H1 (cell line): Measurements from ENCODE around the gene KCTD19. TPM values are rescaled to one million over a fixed set of nuclear protein-coding genes. Genes with fewer than 3 reads are reported as not detected.

Experiments
- RXRA ChIP-seq: IDR thresholded peaks from 2 replicates; pipeline ENCODE4 v1.6.1; 2011; ENCODE audit warnings: low read depth, mild to moderate bottlenecking, low read length, moderate library complexity; ENCODE audit not compliant: insufficient read depth
- polyA plus RNA-seq, 7 experiments: library from polyadenylated mRNA; depleted of rRNA in 3 of 7; stranded (reverse) in 5 of 7; unstranded in 2 of 7; fragments of >200 nt in 5 of 7; fragments of 200-250 nt in 2 of 7; gene quantifications; 1 replicate in 5 of 7; 2 replicates in 1 of 7; 4 replicates in 1 of 7; pipeline versions ENCODE4 v1.2.1 to v1.2.3, GENCODE V29; 2011 to 2013; ENCODE audit warnings: missing spikeins in 2 of 7, mixed read lengths in 2 of 7
- total RNA-seq: library from RNA; stranded (reverse); fragmentation: NEBNext Ultra II Directional; extraction: Animal tissue kit (Norgen Biotek cat#: 25700); gene quantifications from 2 replicates; pipeline ENCODE4 v1.2.1, GENCODE V29; 2021

The KCTD19 gene
- total and polyA plus RNA-seq, 2 of the 8 experiments (the other 6 are each of a cell fraction or from before 2014, with no cell fraction given): 0.06 to 0.24 TPM

- TF ChIP-seq RXRA: no peak
Measured at GRCh38 chr16:67277294-67277998, 49.1 kb downstream of the KCTD19 start (continued).
